MM.1S (cell line): ENCODE results near the gene PHC3.

Experiments used
- DNase-seq: peaks from one replicate; pipeline ENCODE4 v3.0.0-alpha.2; 2015
- H2AFZ ChIP-seq: fragments of 300-600 bp; sonication (generic); 2 replicates; pipeline ENCODE4 v1.6.0; 2016; ENCODE audit warnings: antibody characterized with exemption, low read length
- H3F3A ChIP-seq: fragments of 300-600 bp; sonication (generic); 2 replicates; pipeline ENCODE4 v1.6.1; 2016; ENCODE audit warnings: mild to moderate bottlenecking, antibody characterized with exemption, low read length, moderate library complexity, mixed read lengths; ENCODE audit not compliant: insufficient read depth
- H3K27ac ChIP-seq: fragments of 300-600 bp; sonication (generic); 2 replicates; pipeline ENCODE4 v1.5.1; 2016; ENCODE audit warnings: mild to moderate bottlenecking, low read length
- H3K27me3 ChIP-seq: fragments of 300-600 bp; sonication (generic); replicated peaks from 2 replicates; pipeline ENCODE4 v1.6.0; 2016; ENCODE audit warnings: low read length; ENCODE audit not compliant: insufficient read depth
- H3K36me3 ChIP-seq: fragments of 300-600 bp; sonication (generic); replicated peaks from 2 replicates; pipeline ENCODE4 v1.6.1; 2016; ENCODE audit warnings: mild to moderate bottlenecking, low read length, mixed read lengths; ENCODE audit not compliant: insufficient read depth
- H3K4me1 ChIP-seq: fragments of 300-600 bp; sonication (generic); 2 replicates; pipeline ENCODE4 v1.6.1; 2016; ENCODE audit warnings: low read length, mixed read lengths
- H3K4me2 ChIP-seq: fragments of 300-600 bp; sonication (generic); 2 replicates; pipeline ENCODE4 v1.6.0; 2016; ENCODE audit warnings: low read depth, low read length
- H3K4me3 ChIP-seq: fragments of 300-600 bp; sonication (generic); 2 replicates; pipeline ENCODE4 v1.5.1; 2016; ENCODE audit warnings: low read length, mixed read lengths
- H3K79me2 ChIP-seq: fragments of 300-600 bp; sonication (generic); 2 replicates; pipeline ENCODE4 v1.6.1; 2016; ENCODE audit warnings: mixed run types, low read length, mixed read lengths
- H3K9ac ChIP-seq: fragments of 300-600 bp; sonication (generic); 2 replicates; pipeline ENCODE4 v1.6.1; 2016; ENCODE audit warnings: low read length, mixed read lengths
- H3K9me2 ChIP-seq: fragments of 300-600 bp; sonication (generic); replicated peaks from 2 replicates; pipeline ENCODE4 v1.6.1; 2016; ENCODE audit warnings: mild to moderate bottlenecking, low read length, mixed read lengths; ENCODE audit not compliant: insufficient read depth
- H3K9me3 ChIP-seq: fragments of 300-600 bp; sonication (generic); replicated peaks from 2 replicates; pipeline ENCODE4 v1.6.1; 2016; ENCODE audit warnings: mild to moderate bottlenecking, low read length, mixed read lengths; ENCODE audit not compliant: insufficient read depth
- H4K20me1 ChIP-seq: fragments of 300-600 bp; sonication (generic); 2 replicates; pipeline ENCODE4 v1.6.1; 2016; ENCODE audit warnings: mild to moderate bottlenecking, low read length, moderate library complexity, mixed read lengths; ENCODE audit not compliant: insufficient read depth
- CTCF ChIP-seq: fragments of 300-600 bp; sonication (generic); IDR thresholded peaks from 2 replicates; pipeline ENCODE4 v1.5.1; 2016; ENCODE audit warnings: antibody characterized with exemption, low read length, mixed read lengths
- EZH2 ChIP-seq: fragments of 300-600 bp; sonication (generic); optimal IDR thresholded peaks from 2 replicates; pipeline ENCODE3; 2017; ENCODE audit warnings: low read depth, mild to moderate bottlenecking, antibody characterized with exemption, low read length, mixed read lengths
- EZH2phosphoT487 ChIP-seq: fragments of 300-600 bp; sonication (generic); IDR thresholded peaks from 2 replicates; pipeline ENCODE4 v1.6.1; 2018; ENCODE audit warnings: antibody characterized with exemption, low read length

Gene PHC3

GRCh38 chr3:170095771-170096170 is 85.8 kb downstream of the PHC3 start:
- H3K9me3 ChIP-seq, result no peaks in the 10 kb centered on the region

GRCh38 chr3:170092907-170093306 is 88.6 kb downstream of the PHC3 start:
- 0 out of 2 replicates have a peak, but pooled peaks cover 2% of the 10 kb centered on the region for H3F3A ChIP-seq
- H3K79me2 ChIP-seq, result peaks cover 53% of the 10 kb centered on the region
- H2AFZ ChIP-seq, result no peak overlapping the region
- H3K9me3 ChIP-seq, result no peaks in the 10 kb centered on the region
- no peak overlapping the region for H3K9ac ChIP-seq
- no peak overlapping the region for H3K4me3 ChIP-seq
- TF ChIP-seq EZH2 (no peak), EZH2phosphoT487 (no peak), CTCF (no peak)
- peaks cover 7% of the 10 kb centered on the region for H3K4me1 ChIP-seq
- no peaks in the 10 kb centered on the region for H4K20me1 ChIP-seq
- H3K27me3 ChIP-seq, result no peaks in the 10 kb centered on the region
- no peak for DNase-seq
- H3K27ac ChIP-seq, result no peak overlapping the region
- H3K36me3 ChIP-seq, result peaks cover 22% of the 10 kb centered on the region; the same call in 1 of the 2 replicates
- H3K4me2 ChIP-seq, result no peak overlapping the region
- no peaks in the 10 kb centered on the region for H3K9me2 ChIP-seq

More at GRCh38 chr3:170095771-170096170, 85.8 kb downstream of the PHC3 start:
- Histone ChIP-seq H3K27ac (no peak overlapping the region), H3K4me1 (peaks cover 10% of the 10 kb centered on the region), H3F3A (0 out of 2 replicates have a peak, but pooled peaks cover 4% of the 10 kb centered on the region), H2AFZ (no peak overlapping the region), H3K9ac (no peak overlapping the region), H3K4me2 (no peak overlapping the region), H3K27me3 (no peaks in the 10 kb centered on the region), H3K36me3 (peaks cover 18% of the 10 kb centered on the region; the same call in 1 of the 2 replicates), H3K9me2 (no peaks in the 10 kb centered on the region), H3K79me2 (peaks cover 53% of the 10 kb centered on the region), H4K20me1 (no peaks in the 10 kb centered on the region), H3K4me3 (no peak overlapping the region)
- no peak for DNase-seq
- no peak for TF ChIP-seq EZH2phosphoT487
- no peak for TF ChIP-seq CTCF
- no peak for TF ChIP-seq EZH2

GRCh38 chr3:170090601-170090981 is 90.9 kb downstream of the PHC3 start:
- H3K4me3 ChIP-seq, result no peak overlapping the region
- H3K79me2 ChIP-seq, result peaks cover 49% of the 10 kb centered on the region
- DNase-seq, result no peak
- TF ChIP-seq CTCF (no peak), EZH2 (no peak), EZH2phosphoT487 (no peak)
- H3K36me3 ChIP-seq, result peaks cover 23% of the 10 kb centered on the region
- 0 out of 2 replicates have a peak, but pooled peaks cover 3% of the 10 kb centered on the region for H3F3A ChIP-seq
- H3K27ac ChIP-seq, result no peak overlapping the region
- H2AFZ ChIP-seq, result no peak overlapping the region
- no peaks in the 10 kb centered on the region for H3K9me2 ChIP-seq
- no peaks in the 10 kb centered on the region for H3K4me1 ChIP-seq
- no peak overlapping the region for H3K9ac ChIP-seq
- H3K4me2 ChIP-seq, result no peak overlapping the region
- H3K9me3 ChIP-seq, result no peaks in the 10 kb centered on the region
- H3K27me3 ChIP-seq, result no peaks in the 10 kb centered on the region
- H4K20me1 ChIP-seq, result no peaks in the 10 kb centered on the region
